Measurements from ENCODE around the gene DTX2.
"Not testable (repeated sequence)": the region's sequence is repeated elsewhere in the genome, so short reads cannot be mapped to it uniquely, and the experiment has no call there.

GRCh38 chr7:76476742-76477474 is 15.4 kb downstream of the DTX2 start:
- not testable (repeated sequence) for TF ChIP-seq CTCF (IDR thresholded peaks at IDR 0.05 in 4 of 5, conservative IDR thresholded peaks at IDR 0.05 in 1 of 5); POLR2A (IDR thresholded peaks at IDR 0.05)
